DOHH2 (cell line): ENCODE measurements around the gene GPSM1.

ENCODE experiments used
- H3F3A ChIP-seq: fragments of 200-600 bp; sonication (generic), shearing (Covaris generic); 2 replicates; pipeline ENCODE4 v1.6.0; 2016; ENCODE audit warnings: antibody characterized with exemption, mild to moderate bottlenecking; ENCODE audit not compliant: control insufficient read depth, insufficient read depth
- H3K27ac ChIP-seq: fragments of 200-600 bp; sonication (generic); 2 replicates; pipeline ENCODE4 v1.5.1; 2014; ENCODE audit warnings: low read depth, mild to moderate bottlenecking, low read length, moderate library complexity
- H3K27me3 ChIP-seq: fragments of 200-600 bp; sonication (generic); 2 replicates; pipeline ENCODE4 v1.6.1; 2014; ENCODE audit warnings: mild to moderate bottlenecking, low read length, mixed read lengths; ENCODE audit not compliant: control insufficient read depth
- H3K36me3 ChIP-seq: fragments of 200-600 bp; sonication (generic); 2 replicates; pipeline ENCODE4 v1.6.1; 2014; ENCODE audit warnings: mild to moderate bottlenecking, low read length, moderate library complexity, mixed read lengths; ENCODE audit not compliant: control insufficient read depth
- H3K4me1 ChIP-seq: fragments of 200-600 bp; sonication (generic); 2 replicates; pipeline ENCODE4 v1.6.1; 2014; ENCODE audit warnings: mild to moderate bottlenecking, low read length, mixed read lengths; ENCODE audit not compliant: control insufficient read depth
- H3K4me2 ChIP-seq: fragments of 200-600 bp; sonication (generic); 2 replicates; pipeline ENCODE4 v1.6.0; 2014; ENCODE audit warnings: mild to moderate bottlenecking, low read length, moderate library complexity
- H3K4me3 ChIP-seq: fragments of 200-600 bp; sonication (generic); 2 replicates; pipeline ENCODE4 v1.5.1; 2014; ENCODE audit warnings: mild to moderate bottlenecking, low read length, mixed read lengths
- H3K79me2 ChIP-seq: fragments of 200-600 bp; sonication (generic); 2 replicates; pipeline ENCODE4 v1.6.1; 2014; ENCODE audit warnings: mild to moderate bottlenecking, low read length, mixed read lengths; ENCODE audit not compliant: control insufficient read depth
- H3K9me2 ChIP-seq: fragments of 200-600 bp; sonication (generic); replicated peaks from 2 replicates; pipeline ENCODE4 v1.6.1; 2014; ENCODE audit warnings: mild to moderate bottlenecking, low read length, mixed read lengths; ENCODE audit not compliant: control insufficient read depth
- H3K9me3 ChIP-seq: fragments of 200-600 bp; sonication (generic); 2 replicates; pipeline ENCODE4 v1.6.1; 2014; ENCODE audit warnings: antibody characterized with exemption, low read length, mixed read lengths; ENCODE audit not compliant: control insufficient read depth, insufficient read depth
- H4K20me1 ChIP-seq: fragments of 200-600 bp; sonication (generic); 2 replicates; pipeline ENCODE4 v1.6.0; 2014; ENCODE audit warnings: low read depth, mild to moderate bottlenecking, antibody characterized with exemption, low read length, moderate library complexity; ENCODE audit not compliant: control insufficient read depth, insufficient read depth
- CTCF ChIP-seq: fragments of 200-600 bp; sonication (generic); IDR thresholded peaks from one replicate; pipeline ENCODE4 v1.5.1; 2014; ENCODE audit warnings: antibody characterized with exemption, mild to moderate bottlenecking, low read depth, low read length; ENCODE audit not compliant: poor library complexity, severe bottlenecking
- EZH2phosphoT487 ChIP-seq: fragments of 200-600 bp; sonication (generic); IDR thresholded peaks from 2 replicates; pipeline ENCODE4 v1.6.1; 2017; ENCODE audit warnings: borderline replicate concordance, mild to moderate bottlenecking, antibody characterized with exemption, low read length, moderate library complexity, mixed read lengths

The GPSM1 gene

GRCh38 chr9:136329636-136330405 is 2.5 kb downstream of the GPSM1 start:
- no peak for TF ChIP-seq EZH2phosphoT487
- TF ChIP-seq CTCF = no peak
- no peak overlapping the region for H3K4me2 ChIP-seq
- no peaks in the 10 kb centered on the region for H3F3A ChIP-seq
- no peaks in the 10 kb centered on the region for H3K9me2 ChIP-seq
- H3K36me3 ChIP-seq = no peaks in the 10 kb centered on the region
- H3K27me3 ChIP-seq = peaks cover 19% of the 10 kb centered on the region
- H3K4me1 ChIP-seq = no peaks in the 10 kb centered on the region
- no peaks in the 10 kb centered on the region for H3K9me3 ChIP-seq
- no peaks in the 10 kb centered on the region for H3K79me2 ChIP-seq
- H3K27ac ChIP-seq = no peak overlapping the region
- H4K20me1 ChIP-seq = no peaks in the 10 kb centered on the region
- no peak overlapping the region for H3K4me3 ChIP-seq

GRCh38 chr9:136330406-136330990 is 3.2 kb downstream of the GPSM1 start:
- Histone ChIP-seq H3K4me1 (no peaks in the 10 kb centered on the region), H3K9me3 (no peaks in the 10 kb centered on the region), H3K27me3 (peaks cover 15% of the 10 kb centered on the region), H3K4me3 (no peak overlapping the region), H4K20me1 (no peaks in the 10 kb centered on the region), H3K4me2 (no peak overlapping the region), H3K36me3 (no peaks in the 10 kb centered on the region), H3F3A (no peaks in the 10 kb centered on the region), H3K27ac (no peak overlapping the region), H3K79me2 (no peaks in the 10 kb centered on the region), H3K9me2 (no peaks in the 10 kb centered on the region)
- TF ChIP-seq CTCF (no peak), EZH2phosphoT487 (no peak)

GRCh38 chr9:136331030-136331429 is 3.7 kb downstream of the GPSM1 start:
- Histone ChIP-seq H3K4me3 (no peak overlapping the region), H3K27ac (no peak overlapping the region), H3F3A (no peaks in the 10 kb centered on the region), H3K4me1 (no peaks in the 10 kb centered on the region), H3K27me3 (peaks cover 15% of the 10 kb centered on the region), H3K79me2 (no peaks in the 10 kb centered on the region), H3K4me2 (no peak overlapping the region), H4K20me1 (no peaks in the 10 kb centered on the region), H3K9me2 (no peaks in the 10 kb centered on the region), H3K36me3 (no peaks in the 10 kb centered on the region), H3K9me3 (no peaks in the 10 kb centered on the region)
- TF ChIP-seq EZH2phosphoT487 (no peak), CTCF (no peak)
